Lower leg skin (tissue), 4 donors: Measurements from ENCODE around the gene COL13A1. TPM values are rescaled to one million over a fixed set of nuclear protein-coding genes. Genes with fewer than 3 reads are reported as not detected.

ENCODE experiments used
- DNase-seq, 2 donors: peaks; one replicate each; pipeline ENCODE4 v3.0.0-alpha.2; 2019; ENCODE audit warnings: low spot score in 2 of 2
- H3K4me3 ChIP-seq: fragments of 200-600 bp; sonication (generic); 2 replicates; pipeline ENCODE4 v1.5.1; 2017; ENCODE audit warnings: mild to moderate bottlenecking, low read depth; ENCODE audit not compliant: poor library complexity, severe bottlenecking
- CTCF ChIP-seq, 3 donors: fragments of 450-650 bp; IDR thresholded peaks; one replicate each; pipeline ENCODE4 v1.5.1; 2016; ENCODE audit warnings: antibody characterized with exemption in 3 of 3, mild to moderate bottlenecking in 3 of 3, moderate library complexity in 2 of 3
- POLR2A ChIP-seq, 2 donors: fragments of 450-650 bp; IDR thresholded peaks; one replicate each; pipeline ENCODE4 v1.6.1; 2016 to 2017; ENCODE audit warnings: antibody characterized with exemption in 2 of 2, mild to moderate bottlenecking in 1 of 2, moderate library complexity in 1 of 2
- WGBS, 2 donors: methylation state at CpG; one replicate each; pipeline ENCODE4 v1.1.5; 2018; 5-methylcytosine and 5-hydroxymethylcytosine counted together
- intact Hi-C: fragments of 100-400 bp; cut with DNase I; formaldehyde crosslinking; loops from one replicate; pipeline ENCODE4 v1.15.0; 2023; ENCODE audit warnings: low total_unique reads
- total RNA-seq, 4 donors: library from RNA; depleted of rRNA; stranded (reverse); fragments of >200 nt; gene quantifications; one replicate each; pipeline ENCODE4 v1.1.0, GENCODE V29; 2016

COL13A1 gene
- total RNA-seq, 4 donors from 2014 or later = 0.93 to 2.3 (median 1.3) TPM

- H3K4me3 ChIP-seq = no peak overlapping the region
- TF ChIP-seq POLR2A (IDR thresholded peaks at IDR 0.05) = no peak
- TF ChIP-seq CTCF (IDR thresholded peaks at IDR 0.05) = no peak
- DNase-seq = no peak
- WGBS, 2 donors = 88 to 96% methylated on average over 1 of the region's 1 CpG
- intact Hi-C loops = loop anchor here (2.0 kb wide), 1 partner anchor 24 kb away; no protein-coding TSS in a partner anchor
These were observed 43.4 kb upstream of the COL13A1 start for GRCh38 chr10:69758310-69758728.

- DNase-seq = no peak
- WGBS, 2 donors = 76 to 86% methylated on average over 6 of the region's 6 CpGs
- intact Hi-C loops = loop anchor here (2.0 kb wide), 1 partner anchor 25 kb away; no protein-coding TSS in a partner anchor
- H3K4me3 ChIP-seq = no peak overlapping the region
- TF ChIP-seq POLR2A (IDR thresholded peaks at IDR 0.05) (no peak), CTCF (IDR thresholded peaks at IDR 0.05) (no peak)
These were observed 42.1 kb upstream of the COL13A1 start for GRCh38 chr10:69759641-69760040.

GRCh38 chr10:69760072-69760471 lies 41.6 kb upstream of the COL13A1 start:
- 70 to 77% methylated on average over 5 of the region's 5 CpGs for WGBS, 2 donors
- no peak for DNase-seq
- intact Hi-C loops = no loop called here

GRCh38 chr10:69761320-69761719 lies 40.4 kb upstream of the COL13A1 start:
- no peak overlapping the region for H3K4me3 ChIP-seq
- intact Hi-C loops = no loop called here
- 68 to 76% methylated on average over 4 of the region's 4 CpGs for WGBS, 2 donors
- DNase-seq = no peak
- no peak for TF ChIP-seq POLR2A (IDR thresholded peaks at IDR 0.05)
- TF ChIP-seq CTCF (IDR thresholded peaks at IDR 0.05) = no peak

More at GRCh38 chr10:69760072-69760471, 41.6 kb upstream of the COL13A1 start:
- no peak overlapping the region for H3K4me3 ChIP-seq
- TF ChIP-seq CTCF (IDR thresholded peaks at IDR 0.05) (no peak), POLR2A (IDR thresholded peaks at IDR 0.05) (no peak)

- TF ChIP-seq POLR2A (IDR thresholded peaks at IDR 0.05) = no peak
- no peak for TF ChIP-seq CTCF (IDR thresholded peaks at IDR 0.05)
- WGBS, 2 donors = 71 to 81% methylated on average over 5 to 10 of the region's 10 CpGs
These were observed 35.4 kb upstream of the COL13A1 start for GRCh38 chr10:69766161-69766910.

More at GRCh38 chr10:69766161-69766910, 35.4 kb upstream of the COL13A1 start:
- DNase-seq = no peak
- H3K4me3 ChIP-seq = no peak overlapping the region
- intact Hi-C loops = no loop called here
